Activated T-cell treated with anti-CD3 and anti-CD28 coated beads, Interleukin-2, amount 50 U/mL, for 24 hours (primary cell): ENCODE measurements around the gene GPBAR1.
"Not testable (repeated sequence)": the region's sequence is repeated elsewhere in the genome, so short reads cannot be mapped to it uniquely, and the experiment has no call there.

ENCODE experiments used
- DNase-seq: peaks from one replicate; pipeline ENCODE4 v3.0.0-alpha.2; 2020
- H3K27ac Mint-ChIP-seq: 2 replicates; pipeline ENCODE4 v1.8.0; 2020; ENCODE audit warnings: mild to moderate bottlenecking, mixed read lengths
- H3K27me3 Mint-ChIP-seq: 2 replicates; pipeline ENCODE4 v1.8.0; 2020; ENCODE audit warnings: mixed read lengths
- H3K36me3 Mint-ChIP-seq: 2 replicates; pipeline ENCODE4 v1.8.0; 2020; ENCODE audit warnings: low read depth, mixed read lengths
- H3K4me1 Mint-ChIP-seq: 2 replicates; pipeline ENCODE4 v1.8.0; 2020; ENCODE audit warnings: low read depth, mixed read lengths
- H3K4me3 Mint-ChIP-seq: 2 replicates; pipeline ENCODE4 v1.8.0; 2020; ENCODE audit warnings: mild to moderate bottlenecking, moderate library complexity, mixed read lengths
- H3K9me3 Mint-ChIP-seq: 2 replicates; pipeline ENCODE4 v1.8.0; 2020; ENCODE audit warnings: mixed read lengths

GPBAR1 gene

DNA sequence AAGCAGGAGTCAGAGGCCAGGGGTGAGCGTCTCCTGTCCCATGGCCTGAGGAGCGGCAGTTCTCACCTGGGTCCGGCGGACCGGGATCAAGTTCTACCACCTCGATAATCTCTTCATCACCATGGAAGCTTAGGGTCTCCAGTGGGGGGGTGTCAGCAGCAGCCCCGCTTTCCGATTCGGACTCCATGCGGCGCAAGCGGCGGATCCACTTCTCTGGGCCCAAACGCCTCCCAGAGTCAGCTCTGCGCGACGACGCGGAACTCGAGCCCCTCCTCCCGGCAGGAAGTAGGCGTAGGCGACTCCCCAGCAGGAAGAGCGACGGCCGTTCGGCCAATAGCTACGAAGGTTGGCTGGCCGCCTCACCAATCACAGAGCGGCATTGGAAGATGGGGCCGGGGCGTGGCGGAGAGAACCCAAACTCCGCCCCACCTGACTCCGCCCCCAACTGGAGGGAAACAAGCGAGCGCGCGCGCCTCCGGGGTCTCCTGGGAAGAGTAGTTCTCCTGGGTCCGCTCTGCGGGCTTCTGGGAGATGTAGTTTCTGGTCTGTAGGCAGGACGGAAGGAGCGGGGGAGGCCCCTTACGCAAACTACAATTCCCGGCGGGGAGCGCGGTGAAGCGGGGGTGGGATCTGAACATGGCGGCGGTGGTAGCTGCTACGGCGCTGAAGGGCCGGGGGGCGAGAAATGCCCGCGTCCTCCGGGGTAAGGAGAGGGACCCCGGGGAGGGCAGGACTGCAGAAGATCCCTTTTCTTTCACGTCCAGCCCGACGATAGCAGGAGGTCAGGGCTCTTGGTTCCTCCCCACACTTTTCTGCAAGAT, 9.3 kb downstream of the GPBAR1 start, which contains the start of the genes AAMP and PNKD:
AAMP (minus strand) TSS at position 238 of the 821 bp plus-strand sequence; CDS start at position 187, 51 bp downstream.
PNKD (plus strand) TSS at position 620 of the 821 bp plus-strand sequence; CDS start at position 637, 17 bp downstream.
- Mint-ChIP-seq H3K4me3 (peak within 1 kb of the TSS; percentile 90), H3K9me3 (no peaks in the 10 kb centered on the region), H3K27me3 (no peaks in the 10 kb centered on the region), H3K4me1 (peaks cover 48% of the 10 kb centered on the region), H3K27ac (peak within 1 kb of the TSS; percentile 97), H3K36me3 (peaks cover 80% of the 10 kb centered on the region)
- DNase-seq: peak; percentile 100

- Mint-ChIP-seq H3K4me1 (peaks cover 43% of the 10 kb centered on the region), H3K27me3 (no peaks in the 10 kb centered on the region), H3K9me3 (no peaks in the 10 kb centered on the region), H3K36me3 (peaks cover 80% of the 10 kb centered on the region), H3K27ac (peak overlapping the region; percentile 97), H3K4me3 (peak overlapping the region; percentile 90)
- no peak for DNase-seq
Observed at GRCh38 chr2:218270721-218271486, 10.1 kb downstream of the GPBAR1 start.

DNA sequence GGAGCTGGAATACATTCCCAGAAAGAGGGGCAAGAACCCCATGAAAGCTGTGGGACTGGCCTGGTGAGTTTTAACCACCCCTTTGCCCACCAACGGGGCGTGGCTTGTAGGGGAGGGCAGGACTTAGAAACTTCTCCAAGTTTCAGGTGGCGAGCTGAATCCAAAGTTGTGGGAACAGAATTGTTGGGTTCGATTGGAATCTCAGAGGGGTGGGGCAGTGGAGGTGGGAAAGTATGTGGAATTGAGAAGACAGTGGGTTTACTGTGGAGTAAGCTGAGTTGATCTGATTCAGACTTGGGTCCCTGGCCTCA, 10.6 kb downstream of the GPBAR1 start:
- H3K4me1 Mint-ChIP-seq: peaks cover 41% of the 10 kb centered on the region
- H3K27ac Mint-ChIP-seq: peak overlapping the region; percentile 97
- peaks cover 80% of the 10 kb centered on the region for H3K36me3 Mint-ChIP-seq

GRCh38 chr2:218271865-218272530, 11.2 kb downstream of the GPBAR1 start:
- DNase-seq: no peak
- H3K27ac Mint-ChIP-seq: peak overlapping the region; percentile 97
- H3K27me3 Mint-ChIP-seq: no peaks in the 10 kb centered on the region
- no peaks in the 10 kb centered on the region for H3K9me3 Mint-ChIP-seq
- H3K4me1 Mint-ChIP-seq: peaks cover 39% of the 10 kb centered on the region
- H3K4me3 Mint-ChIP-seq: peak overlapping the region; percentile 90
- peaks cover 80% of the 10 kb centered on the region for H3K36me3 Mint-ChIP-seq

More for the DNA sequence above, 10.6 kb downstream of the GPBAR1 start:
- no peak for DNase-seq
- Mint-ChIP-seq H3K4me3 (peak overlapping the region; percentile 90), H3K9me3 (no peaks in the 10 kb centered on the region), H3K27me3 (no peaks in the 10 kb centered on the region)

DNA sequence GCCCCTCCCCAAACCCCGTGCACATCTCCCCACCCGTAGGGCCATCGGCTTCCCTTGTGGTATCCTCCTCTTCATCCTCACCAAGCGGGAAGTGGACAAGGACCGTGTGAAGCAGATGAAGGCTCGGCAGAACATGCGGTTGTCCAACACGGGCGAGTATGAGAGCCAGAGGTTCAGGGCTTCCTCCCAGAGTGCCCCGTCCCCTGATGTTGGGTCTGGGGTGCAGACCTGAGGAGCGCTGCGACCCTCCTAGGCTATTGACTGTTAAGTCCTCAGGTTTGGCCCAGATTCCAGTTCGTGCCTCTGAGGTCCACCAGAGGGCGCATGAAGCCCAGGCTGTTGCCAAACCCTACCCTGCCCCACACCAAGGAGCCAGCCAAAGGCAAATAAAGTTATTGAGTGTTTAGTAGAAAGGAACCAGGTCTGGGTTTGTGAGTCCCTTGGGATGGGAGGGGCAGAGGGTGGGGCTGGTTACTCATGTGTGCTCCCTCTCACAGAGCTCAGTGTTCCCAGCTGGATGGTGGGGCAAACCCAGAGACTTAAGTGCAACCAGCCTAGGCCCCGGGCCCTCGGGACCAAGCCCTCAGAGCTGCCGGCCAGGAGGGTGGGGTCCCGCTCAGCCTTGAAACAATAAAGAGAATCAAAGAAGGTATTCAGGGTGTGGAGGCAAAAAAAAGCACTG, 11.9 kb downstream of the GPBAR1 start:
- Mint-ChIP-seq H3K4me3 (peak overlapping the region; percentile 29), H3K36me3 (peaks cover 80% of the 10 kb centered on the region), H3K4me1 (peaks cover 32% of the 10 kb centered on the region), H3K27ac (peak overlapping the region; percentile 97), H3K27me3 (no peaks in the 10 kb centered on the region), H3K9me3 (no peaks in the 10 kb centered on the region)
- peak; percentile 82 for DNase-seq

- not testable (repeated sequence) for DNase-seq, H3K4me3 Mint-ChIP-seq, H3K9me3 Mint-ChIP-seq, H3K27me3 Mint-ChIP-seq
- Mint-ChIP-seq H3K4me1 (peaks cover 31% of the 10 kb centered on the region), H3K36me3 (peaks cover 84% of the 10 kb centered on the region), H3K27ac (peak overlapping the region; percentile 76)
Observed at GRCh38 chr2:218273214-218273907, 12.5 kb downstream of the GPBAR1 start.

- H3K4me3 Mint-ChIP-seq: no peak overlapping the region
- H3K27ac Mint-ChIP-seq: peak overlapping the region; percentile 76
- H3K27me3 Mint-ChIP-seq: no peaks in the 10 kb centered on the region
- H3K9me3 Mint-ChIP-seq: no peaks in the 10 kb centered on the region
- H3K4me1 Mint-ChIP-seq: peaks cover 29% of the 10 kb centered on the region
- DNase-seq: no peak
- H3K36me3 Mint-ChIP-seq: peaks cover 88% of the 10 kb centered on the region
Observed at GRCh38 chr2:218273908-218274249, 13.1 kb downstream of the GPBAR1 start.

GRCh38 chr2:218274586-218274985, 13.8 kb downstream of the GPBAR1 start:
- no peaks in the 10 kb centered on the region for H3K9me3 Mint-ChIP-seq
- peaks cover 88% of the 10 kb centered on the region for H3K36me3 Mint-ChIP-seq
- DNase-seq: no peak
- H3K27me3 Mint-ChIP-seq: no peaks in the 10 kb centered on the region
- H3K4me1 Mint-ChIP-seq: peaks cover 25% of the 10 kb centered on the region
- H3K27ac Mint-ChIP-seq: peak overlapping the region; percentile 71
- H3K4me3 Mint-ChIP-seq: no peak overlapping the region

- H3K4me3 Mint-ChIP-seq: no peak overlapping the region
- H3K4me1 Mint-ChIP-seq: peaks cover 25% of the 10 kb centered on the region
- H3K36me3 Mint-ChIP-seq: peaks cover 91% of the 10 kb centered on the region
- no peaks in the 10 kb centered on the region for H3K9me3 Mint-ChIP-seq
- H3K27ac Mint-ChIP-seq: peak overlapping the region; percentile 71
- DNase-seq: no peak
- no peaks in the 10 kb centered on the region for H3K27me3 Mint-ChIP-seq
Observed at GRCh38 chr2:218275371-218276072, 14.7 kb downstream of the GPBAR1 start.

GRCh38 chr2:218276986-218277755, 16.4 kb downstream of the GPBAR1 start:
- Mint-ChIP-seq H3K4me1 (peaks cover 13% of the 10 kb centered on the region), H3K4me3 (no peak overlapping the region), H3K36me3 (peaks cover 93% of the 10 kb centered on the region), H3K27ac (peak overlapping the region; percentile 67), H3K9me3 (no peaks in the 10 kb centered on the region), H3K27me3 (no peaks in the 10 kb centered on the region)
- DNase-seq: no peak

- H3K27ac Mint-ChIP-seq: peak overlapping the region; percentile 79
- no peaks in the 10 kb centered on the region for H3K27me3 Mint-ChIP-seq
- no peaks in the 10 kb centered on the region for H3K9me3 Mint-ChIP-seq
- H3K4me1 Mint-ChIP-seq: peaks cover 9% of the 10 kb centered on the region
- peaks cover 89% of the 10 kb centered on the region for H3K36me3 Mint-ChIP-seq
- no peak overlapping the region for H3K4me3 Mint-ChIP-seq
- DNase-seq: no peak
Observed at GRCh38 chr2:218277921-218278320, 17.1 kb downstream of the GPBAR1 start.

GRCh38 chr2:218278531-218279360, 17.9 kb downstream of the GPBAR1 start:
- Mint-ChIP-seq H3K4me3 (no peak overlapping the region), H3K27me3 (no peaks in the 10 kb centered on the region), H3K9me3 (no peaks in the 10 kb centered on the region), H3K36me3 (peaks cover 88% of the 10 kb centered on the region), H3K27ac (peak overlapping the region; percentile 79), H3K4me1 (peaks cover 13% of the 10 kb centered on the region)
- DNase-seq: no peak
